GM23338 (cell line): ENCODE results near the gene RFX8. TPM values are rescaled to one million over a fixed set of nuclear protein-coding genes. Genes with fewer than 3 reads are reported as not detected.

Experiments
- ATAC-seq: fragments of 200-7000 bp; cut with Tn5 transposase; 3 replicates; pipeline ENCODE4 v1.9.1; 2020
- DNase-seq: peaks from one replicate; pipeline ENCODE4 v3.0.0-alpha.2; 2015; ENCODE audit warnings: low spot score
- H2AFZ ChIP-seq: fragments of 200-600 bp; sonication (generic); 2 replicates; pipeline ENCODE4 v1.8.0; 2016; ENCODE audit warnings: antibody characterized with exemption, mild to moderate bottlenecking, moderate library complexity
- H3F3A ChIP-seq: fragments of 200-600 bp; sonication (generic); replicated peaks from 2 replicates; pipeline ENCODE4 v1.8.0; 2017; ENCODE audit warnings: antibody characterized with exemption, mixed run types, low read depth
- H3K27ac ChIP-seq: fragments of 200-600 bp; sonication (generic); 2 replicates; pipeline ENCODE4 v1.6.1; 2016; ENCODE audit warnings: low read depth
- H3K27me3 ChIP-seq: fragments of 200-600 bp; sonication (generic); 2 replicates; pipeline ENCODE4 v1.8.0; 2016; ENCODE audit warnings: mild to moderate bottlenecking, mixed run types, moderate library complexity; ENCODE audit not compliant: insufficient read depth
- H3K36me3 ChIP-seq: fragments of 200-600 bp; sonication (generic); 2 replicates; pipeline ENCODE4 v1.8.0; 2016; ENCODE audit warnings: mild to moderate bottlenecking; ENCODE audit not compliant: insufficient read depth
- H3K4me1 ChIP-seq: fragments of 200-600 bp; sonication (generic); 2 replicates; pipeline ENCODE4 v1.8.0; 2016; ENCODE audit warnings: mild to moderate bottlenecking, moderate library complexity; ENCODE audit not compliant: insufficient read depth
- H3K4me2 ChIP-seq: fragments of 200-600 bp; sonication (generic); 2 replicates; pipeline ENCODE4 v1.7.1; 2017; ENCODE audit warnings: mixed run types
- H3K4me3 ChIP-seq: fragments of 200-600 bp; sonication (generic); 2 replicates; pipeline ENCODE4 v1.6.1; 2016; ENCODE audit warnings: mixed run types
- H3K79me2 ChIP-seq: fragments of 200-600 bp; sonication (generic); replicated peaks from 2 replicates; pipeline ENCODE4 v1.8.0; 2017; ENCODE audit warnings: mild to moderate bottlenecking; ENCODE audit not compliant: insufficient read depth
- H3K9me2 ChIP-seq: fragments of 200-600 bp; sonication (generic); 2 replicates; pipeline ENCODE4 v1.8.0; 2017; ENCODE audit not compliant: insufficient read depth
- H4K20me1 ChIP-seq: fragments of 200-600 bp; sonication (generic); replicated peaks from 2 replicates; pipeline ENCODE4 v1.8.0; 2017; ENCODE audit warnings: mild to moderate bottlenecking; ENCODE audit not compliant: insufficient read depth
- H3K27ac Mint-ChIP-seq: 2 replicates; pipeline ENCODE4 v1.8.0; 2020; ENCODE audit warnings: inconsistent platforms, mild to moderate bottlenecking, moderate library complexity, mixed read lengths
- H3K27me3 Mint-ChIP-seq: 3 replicates; pipeline ENCODE4 v1.8.0; 2022; ENCODE audit warnings: low read depth, mild to moderate bottlenecking, moderate library complexity, mixed read lengths, inconsistent platforms; ENCODE audit not compliant: insufficient read depth, poor library complexity
- H3K36me3 Mint-ChIP-seq: 3 replicates; pipeline ENCODE4 v1.8.0; 2021; ENCODE audit warnings: low read depth, mild to moderate bottlenecking, inconsistent platforms, moderate library complexity, mixed read lengths
- H3K4me1 Mint-ChIP-seq: 3 replicates; pipeline ENCODE4 v1.8.0; 2020; ENCODE audit warnings: mild to moderate bottlenecking, inconsistent platforms, mixed read lengths
- H3K4me3 Mint-ChIP-seq: 3 replicates; pipeline ENCODE4 v1.8.0; 2021; ENCODE audit warnings: moderate library complexity, mild to moderate bottlenecking, inconsistent platforms, mixed read lengths
- H3K9me3 Mint-ChIP-seq: 3 replicates; pipeline ENCODE4 v1.8.0; 2020; ENCODE audit warnings: moderate library complexity, mild to moderate bottlenecking, inconsistent platforms, mixed read lengths
- CREB1 ChIP-seq: fragments of 250-450 bp; sonication (Bioruptor Pico); IDR thresholded peaks from 2 replicates; pipeline ENCODE4 v1.5.0; 2020; ENCODE audit warnings: low read depth, mild to moderate bottlenecking, moderate library complexity
- CTCF ChIP-seq, 2 experiments: fragments of 200-600 bp in 1 of 2; sonication (generic) in 1 of 2; conservative IDR thresholded peaks; 2 replicates each; pipeline versions ENCODE4 v1.5.1 to v1.6.1; 2016 to 2017; ENCODE audit warnings: antibody characterized with exemption in 2 of 2, low read depth in 2 of 2, mild to moderate bottlenecking in 2 of 2, moderate library complexity in 1 of 2
- ETS1 ChIP-seq: IDR thresholded peaks from 2 replicates; pipeline ENCODE4 v1.6.1; 2016; ENCODE audit warnings: antibody characterized with exemption
- EZH2 ChIP-seq: fragments of 200-600 bp; sonication (generic); IDR thresholded peaks from one replicate; pipeline ENCODE4 v1.8.0; 2017; ENCODE audit warnings: antibody characterized with exemption, mild to moderate bottlenecking, low read depth; ENCODE audit not compliant: unreplicated experiment
- EZH2phosphoT487 ChIP-seq: fragments of 200-600 bp; sonication (generic); IDR thresholded peaks from one replicate; pipeline ENCODE4 v1.8.1; 2018; ENCODE audit warnings: antibody characterized with exemption; ENCODE audit not compliant: unreplicated experiment
- JUNB ChIP-seq: IDR thresholded peaks from one replicate; pipeline ENCODE4 v1.6.1; 2016; ENCODE audit warnings: antibody characterized with exemption; ENCODE audit not compliant: unreplicated experiment
- NANOG ChIP-seq: IDR thresholded peaks from 2 replicates; pipeline ENCODE4 v1.6.1; 2016; ENCODE audit warnings: antibody characterized with exemption, borderline replicate concordance
- POLR2AphosphoS5 ChIP-seq: IDR thresholded peaks from 2 replicates; pipeline ENCODE4 v1.6.1; 2016; ENCODE audit warnings: antibody characterized with exemption, low read depth
- REST ChIP-seq: IDR thresholded peaks from one replicate; pipeline ENCODE4 v1.6.1; 2018; ENCODE audit warnings: antibody characterized with exemption; ENCODE audit not compliant: unreplicated experiment
- STAT1 ChIP-seq: IDR thresholded peaks from one replicate; pipeline ENCODE4 v1.6.1; 2016; ENCODE audit warnings: antibody characterized with exemption; ENCODE audit not compliant: unreplicated experiment
- ZNF114 ChIP-seq: fragments of 250-450 bp; sonication (Bioruptor Pico); IDR thresholded peaks from 2 replicates; pipeline ENCODE4 v1.5.0; 2020; ENCODE audit warnings: mild to moderate bottlenecking, moderate library complexity
- ZNF331 ChIP-seq: fragments of 250-450 bp; sonication (Bioruptor Pico); IDR thresholded peaks from 2 replicates; pipeline ENCODE4 v1.5.0; 2020; ENCODE audit warnings: low read depth, mild to moderate bottlenecking, moderate library complexity
- ZNF462 ChIP-seq: fragments of 250-450 bp; sonication (Bioruptor Pico); IDR thresholded peaks from 2 replicates; pipeline ENCODE4 v1.5.0; 2020; ENCODE audit warnings: mild to moderate bottlenecking, moderate library complexity
- polyA plus RNA-seq: library from polyadenylated mRNA; unstranded; fragments of >200 nt; fragmentation: Nextera tagmentation; extraction: Ambion mirVana; gene quantifications from 2 replicates; pipeline ENCODE4 v1.2.1, GENCODE V29; 2016
- total RNA-seq: library from RNA; depleted of rRNA; stranded (reverse); fragments of >200 nt; shearing (Covaris generic); gene quantifications from 2 replicates; pipeline ENCODE4 v1.2.3, GENCODE V29; 2014

The RFX8 gene
- total and polyA plus RNA-seq, 2 experiments from 2014 or later: 0.65 to 1.5 TPM

DNA sequence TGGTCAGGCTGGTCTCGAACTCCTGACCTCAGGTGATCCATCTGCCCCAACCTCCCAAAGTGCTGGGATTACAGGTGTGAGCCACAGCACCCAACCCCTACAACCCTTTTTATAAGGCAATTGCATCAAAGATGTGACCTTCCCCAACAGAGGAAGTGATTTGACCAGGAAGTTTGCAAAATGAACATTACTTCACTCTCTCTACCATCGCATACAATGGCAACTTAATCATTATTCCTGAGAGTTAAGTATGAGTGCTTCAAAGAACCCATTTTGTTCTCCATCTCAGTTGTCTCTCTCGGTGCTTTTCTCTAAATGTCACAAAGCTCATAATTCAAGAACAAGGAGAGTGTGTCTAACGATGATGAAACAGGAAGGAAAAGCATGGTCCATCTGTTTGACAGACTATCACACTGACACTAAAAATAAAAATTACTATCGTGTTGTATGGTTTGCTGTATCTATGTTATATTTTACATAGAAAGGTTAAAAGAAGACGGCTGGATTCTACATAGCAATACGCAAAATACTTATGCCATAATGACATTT lies 69.5 kb downstream of the RFX8 start:
- Histone ChIP-seq H3K79me2 (no peaks in the 10 kb centered on the region), H3K27ac (no peak overlapping the region), H3K36me3 (no peaks in the 10 kb centered on the region), H2AFZ (no peak overlapping the region), H3K4me3 (no peak overlapping the region), H3K4me2 (no peak overlapping the region), H3F3A (no peaks in the 10 kb centered on the region), H3K27me3 (no peaks in the 10 kb centered on the region), H4K20me1 (no peaks in the 10 kb centered on the region), H3K9me2 (no peaks in the 10 kb centered on the region), H3K4me1 (no peaks in the 10 kb centered on the region)
- H3K4me1 Mint-ChIP-seq: peaks cover 5% of the 10 kb centered on the region
- H3K9me3 Mint-ChIP-seq: no peaks in the 10 kb centered on the region
- no peak overlapping the region for H3K4me3 Mint-ChIP-seq
- no peak overlapping the region for H3K27ac Mint-ChIP-seq
- no peak for ATAC-seq
- H3K36me3 Mint-ChIP-seq: no peaks in the 10 kb centered on the region
- DNase-seq: no peak
- TF ChIP-seq NANOG (no peak), ZNF462 (CRISPR knock-in tag) (no peak), ZNF114 (CRISPR knock-in tag) (no peak), ZNF331 (no peak), JUNB (no peak), STAT1 (no peak), REST (no peak), CTCF (conservative IDR thresholded peaks at IDR 0.05; ENCODE audit: low read depth in 2 of 2) (no peak), CREB1 (CRISPR knock-in tag) (no peak), POLR2AphosphoS5 (no peak), EZH2 (no peak), ETS1 (no peak), EZH2phosphoT487 (no peak)
- H3K27me3 Mint-ChIP-seq: peaks cover 7% of the 10 kb centered on the region
